ENCODE measurements around the gene RCHY1.
"Not testable (repeated sequence)": the region's sequence is repeated elsewhere in the genome, so short reads cannot be mapped to it uniquely, and the experiment has no call there.

Gene RCHY1

DNA sequence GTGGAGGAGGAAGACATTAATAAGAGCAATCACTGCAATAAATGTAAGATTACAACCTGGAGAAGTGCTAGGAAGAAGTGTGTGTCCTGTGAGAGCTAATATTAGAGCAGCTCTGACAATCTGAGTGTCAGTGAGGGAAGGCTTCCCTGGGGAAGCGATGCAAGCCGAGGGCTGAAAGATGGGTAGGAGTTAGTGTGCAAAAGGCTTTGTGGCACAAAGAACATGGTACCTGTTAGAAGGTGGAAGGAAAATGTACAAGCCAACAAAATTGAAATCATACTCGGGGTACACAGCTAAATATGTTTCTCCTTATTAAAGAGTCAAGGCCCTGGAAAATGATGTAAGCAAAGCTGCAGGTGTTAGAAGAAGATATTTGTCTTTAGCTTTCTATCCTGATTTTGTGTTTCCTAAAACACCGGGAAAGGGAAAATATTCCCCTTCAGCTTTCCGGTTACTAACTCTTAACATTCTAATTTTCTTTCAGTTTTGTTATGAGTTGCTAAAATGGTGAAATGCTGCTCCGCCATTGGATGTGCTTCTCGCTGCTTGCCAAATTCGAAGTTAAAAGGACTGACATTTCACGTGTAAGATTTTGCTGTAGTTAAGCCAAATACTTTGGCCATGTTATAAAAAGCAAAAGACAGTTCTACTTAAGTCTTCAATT is 878 bp upstream of the RCHY1 start:
- DNase-seq: no peak

DNA sequence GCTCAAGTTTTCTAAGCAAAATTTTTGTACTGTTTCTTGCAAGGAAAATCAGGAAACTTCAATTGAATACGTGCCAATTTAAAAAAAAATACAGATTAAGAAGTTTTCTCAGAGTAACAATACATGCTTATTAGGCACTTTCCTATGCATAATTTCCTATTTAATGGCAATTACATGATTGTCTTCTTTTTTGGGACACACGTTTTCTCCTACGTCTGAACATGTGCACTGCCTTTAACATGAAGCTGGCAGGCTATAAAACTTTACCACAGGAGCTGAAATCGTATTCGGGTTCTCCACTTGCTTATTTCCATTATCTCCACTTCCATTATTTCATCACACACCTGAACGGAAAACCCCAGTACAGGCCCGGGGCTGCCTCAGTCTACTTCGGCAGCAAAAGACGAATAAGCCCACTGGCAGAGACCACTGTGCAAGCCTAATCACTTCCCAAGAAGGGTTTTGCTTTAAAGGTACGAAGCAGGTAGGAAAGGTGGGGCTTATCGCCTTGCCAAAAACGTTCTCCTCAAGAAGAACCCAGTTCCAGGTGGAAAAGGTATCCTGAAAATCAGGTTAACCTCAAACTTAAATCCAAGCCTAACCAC is 575 bp downstream of the RCHY1 start:
- DNase-seq: no peak

DNA sequence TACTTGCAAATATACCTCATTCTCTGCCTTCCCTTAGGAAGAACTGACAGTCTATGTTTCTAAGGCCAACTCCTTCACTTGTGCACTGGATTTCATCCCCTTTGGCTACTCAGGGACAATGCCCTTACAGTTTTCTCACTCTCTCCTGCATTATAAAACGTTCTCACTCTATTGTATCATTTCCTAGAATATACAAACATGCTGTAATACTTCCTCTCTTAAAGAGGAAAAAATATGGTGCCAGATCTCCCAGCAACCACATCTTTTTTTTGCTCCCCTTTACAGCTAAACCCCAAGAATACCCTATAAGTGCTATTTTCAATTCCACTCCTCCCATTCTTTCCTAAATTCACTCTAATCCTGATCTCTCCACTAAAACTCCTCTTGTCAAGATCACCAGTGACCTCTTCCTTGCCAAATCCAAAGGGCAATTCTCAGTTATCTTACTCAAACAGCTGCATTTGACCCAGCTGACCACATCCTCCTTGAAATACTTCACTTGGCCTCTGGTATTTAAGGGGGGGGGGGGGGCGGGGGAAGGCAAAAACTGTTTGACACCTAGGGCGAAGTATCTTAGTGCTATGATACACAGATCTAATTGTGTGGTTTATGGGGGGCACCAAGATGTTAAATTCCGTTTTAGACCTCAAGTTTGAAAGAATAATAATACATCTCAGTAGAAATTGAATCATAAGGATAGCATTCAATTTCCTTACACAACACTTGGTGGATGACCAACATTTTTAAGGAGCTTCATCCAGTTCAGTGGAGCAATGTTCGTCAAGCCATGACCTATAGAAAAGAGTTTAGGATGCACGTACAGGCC is 1.6 kb downstream of the RCHY1 start:
- no peak for DNase-seq

DNA sequence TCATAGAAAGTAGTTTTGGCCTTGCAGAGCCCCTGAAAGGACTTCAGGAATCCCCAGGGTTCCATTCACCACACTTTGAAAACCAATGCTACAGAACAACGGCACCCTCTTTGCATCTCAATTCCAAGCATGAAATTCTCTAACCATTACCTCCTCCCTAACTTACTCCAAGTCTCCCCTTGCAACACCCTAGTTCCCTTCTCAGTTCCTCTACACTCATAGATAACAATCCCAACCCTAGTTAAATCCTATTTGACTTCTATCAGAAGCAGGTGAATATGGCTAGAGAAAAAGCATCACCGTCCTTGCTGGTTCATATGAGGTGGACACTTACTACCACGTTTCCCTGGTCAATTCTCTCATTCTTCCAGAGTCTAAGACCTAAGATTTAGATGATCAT is 2.4 kb downstream of the RCHY1 start:
- no peak for DNase-seq

DNA sequence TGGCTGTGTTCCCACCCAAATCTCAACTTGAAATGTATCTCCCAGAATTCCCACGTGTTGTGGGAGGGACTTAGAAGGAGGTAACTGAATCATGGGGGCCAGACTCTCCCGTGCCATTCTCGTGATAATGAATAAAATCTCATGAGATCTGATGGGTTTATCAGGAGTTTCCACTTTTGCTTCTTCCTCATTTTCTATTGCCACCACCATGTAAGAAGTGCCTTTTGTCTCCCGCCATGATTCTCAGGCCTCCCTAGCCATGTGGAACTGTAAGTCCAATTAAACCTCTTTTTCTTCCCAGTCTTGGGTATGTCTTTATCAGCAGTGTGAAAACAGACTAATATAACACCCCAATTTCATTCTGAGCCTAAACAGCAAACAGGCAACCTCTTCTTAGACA is 4.6 kb downstream of the RCHY1 start:
- DNase-seq: not testable (repeated sequence)

DNA sequence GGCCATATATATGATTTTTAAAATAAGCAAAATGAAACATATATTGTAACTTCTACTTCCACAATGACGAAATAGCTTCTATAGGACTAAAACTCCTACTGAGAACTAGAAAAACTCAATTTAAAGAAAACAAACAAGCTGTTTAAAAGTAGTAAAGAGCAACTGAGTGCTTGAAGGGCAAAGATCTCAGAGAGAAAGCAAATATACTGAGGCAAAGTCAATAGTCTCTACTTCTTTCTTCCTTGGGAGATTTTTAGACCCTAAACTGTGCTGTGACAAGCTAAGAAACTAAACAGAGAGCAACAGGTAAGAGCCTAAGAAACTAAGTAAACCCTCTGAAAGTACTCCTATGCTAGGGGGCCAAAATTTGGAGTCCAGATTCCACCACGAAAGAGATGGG is 8.6 kb downstream of the RCHY1 start:
- no peak for DNase-seq

DNA sequence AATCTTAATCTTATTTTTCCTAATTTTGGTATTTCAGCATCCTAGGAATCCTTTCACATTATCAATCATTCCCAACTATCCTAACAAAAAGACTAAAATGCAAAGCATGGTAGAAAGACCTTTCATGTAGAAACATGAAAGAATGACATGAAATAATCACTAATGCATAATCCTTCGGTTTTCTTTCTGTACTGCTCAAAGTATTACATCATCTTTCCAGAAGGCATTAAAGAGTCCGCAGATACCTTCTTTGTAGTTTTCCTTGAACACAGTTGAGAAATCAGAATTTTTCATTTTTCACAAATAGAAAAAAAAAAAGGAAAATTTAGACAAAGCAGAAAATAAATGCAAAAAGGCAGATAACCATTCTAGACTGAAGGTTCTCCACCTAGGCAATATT is 11.5 kb downstream of the RCHY1 start:
- no peak for DNase-seq

DNA sequence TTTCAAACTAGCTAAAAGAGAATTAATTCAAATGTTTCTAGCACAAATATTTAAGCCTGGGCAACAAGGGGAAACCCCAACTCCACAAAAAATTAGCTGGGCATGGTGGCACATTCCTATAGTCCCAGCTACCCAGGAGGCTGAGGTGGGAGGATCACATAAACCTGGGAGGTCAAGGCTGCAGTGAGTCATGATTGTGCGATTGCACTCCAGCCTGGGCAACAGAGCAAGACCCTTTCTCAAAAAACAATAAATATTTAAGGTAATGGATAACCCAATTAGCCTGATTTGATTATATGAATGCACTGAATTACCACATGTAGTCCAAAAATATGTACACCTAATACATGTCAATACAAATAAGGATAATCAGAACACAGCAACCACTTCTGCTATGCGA is 14.3 kb downstream of the RCHY1 start:
- DNase-seq: no peak

DNA sequence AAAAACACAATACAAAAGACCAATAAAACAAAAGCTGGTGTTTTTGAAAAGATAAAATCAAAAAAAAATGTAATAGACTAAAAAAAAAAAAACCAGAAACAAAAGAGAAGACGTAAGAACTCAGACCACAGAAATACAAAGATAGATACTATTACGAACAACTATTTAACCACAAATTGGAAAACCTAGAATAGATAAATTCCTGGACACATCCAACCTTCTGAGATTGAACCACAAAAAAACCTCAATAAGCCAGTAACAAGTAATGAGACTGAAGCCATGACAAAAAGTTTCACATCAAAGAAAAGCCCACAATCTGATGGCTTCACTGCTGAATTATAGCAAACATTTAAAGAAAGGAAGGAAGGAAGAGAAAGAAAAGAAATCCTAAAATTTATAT is 16.2 kb downstream of the RCHY1 start:
- no peak for DNase-seq

DNA sequence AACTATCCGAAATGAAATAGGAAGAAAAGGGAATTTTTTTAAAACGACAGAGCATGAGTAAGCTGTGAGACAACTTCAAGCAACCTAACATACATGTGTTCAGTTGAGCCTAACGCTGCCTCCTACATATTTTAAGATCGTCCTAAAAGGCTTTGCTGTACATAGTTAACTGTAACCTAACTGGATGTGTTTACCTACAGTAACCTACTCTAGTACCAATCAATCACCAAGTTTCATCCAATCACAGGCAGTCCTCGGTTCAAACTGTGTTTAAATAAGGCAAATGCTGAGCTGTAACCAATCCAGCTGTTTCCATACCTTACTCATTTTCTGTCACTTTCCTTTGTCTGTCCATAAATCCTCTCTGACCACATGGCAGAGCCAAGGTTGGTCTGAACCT is 17.1 kb downstream of the RCHY1 start:
- DNase-seq: no peak

DNA sequence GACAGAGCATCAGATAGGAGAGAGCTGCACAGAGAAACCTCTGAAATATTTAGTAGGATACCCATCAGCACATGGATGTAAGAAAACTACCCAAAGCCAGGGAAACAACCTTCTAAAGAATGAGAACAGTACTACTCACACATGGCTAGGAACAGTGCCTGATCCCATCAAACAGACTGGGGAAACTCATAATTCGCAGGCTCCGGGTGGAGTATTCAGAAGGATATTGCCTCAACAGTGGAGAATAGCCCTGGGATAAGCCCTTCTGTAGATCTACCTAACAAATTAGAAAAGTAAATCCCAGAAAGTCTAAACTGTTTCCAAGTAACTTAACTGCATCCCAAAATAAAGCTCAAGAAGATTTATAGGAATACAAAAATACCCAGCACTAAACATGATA is 17.8 kb downstream of the RCHY1 start:
- no peak for DNase-seq

DNA sequence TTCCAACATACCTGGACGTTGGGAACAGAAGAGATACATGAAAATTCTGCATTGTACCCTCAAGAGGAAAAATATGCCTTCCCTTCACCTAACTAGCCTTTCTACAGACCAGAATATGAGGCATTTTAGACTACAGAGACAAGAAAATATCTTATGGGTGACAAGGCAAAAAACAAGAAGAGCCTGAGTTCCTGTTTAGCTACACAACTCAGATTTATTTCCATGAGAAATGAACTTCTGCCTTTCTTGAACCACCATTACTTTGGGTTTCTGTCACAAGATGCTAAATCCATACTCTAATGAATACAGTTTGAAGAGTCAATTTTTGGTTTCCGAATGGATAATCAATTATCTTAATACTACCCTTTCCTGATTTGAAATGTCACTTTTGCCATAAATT is 18.7 kb downstream of the RCHY1 start:
- no peak for DNase-seq

DNA sequence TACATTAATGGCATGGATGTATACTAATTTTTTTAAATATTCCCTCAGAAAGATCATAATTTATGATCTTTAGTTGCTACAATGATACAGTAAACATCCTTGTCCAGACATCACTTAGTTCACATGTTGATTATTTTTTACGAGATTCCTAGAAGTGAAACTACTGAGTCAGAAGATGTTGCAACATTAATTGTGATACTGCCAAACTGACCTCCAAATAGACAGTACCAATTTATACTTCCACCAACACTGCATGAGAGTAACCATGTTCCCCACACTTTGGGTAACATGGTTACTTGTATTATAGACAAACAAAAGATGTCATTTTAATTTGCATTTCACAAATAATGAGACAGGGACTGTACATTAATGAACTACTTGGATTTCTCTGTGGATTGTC is 19.6 kb downstream of the RCHY1 start:
- no peak for DNase-seq

DNA sequence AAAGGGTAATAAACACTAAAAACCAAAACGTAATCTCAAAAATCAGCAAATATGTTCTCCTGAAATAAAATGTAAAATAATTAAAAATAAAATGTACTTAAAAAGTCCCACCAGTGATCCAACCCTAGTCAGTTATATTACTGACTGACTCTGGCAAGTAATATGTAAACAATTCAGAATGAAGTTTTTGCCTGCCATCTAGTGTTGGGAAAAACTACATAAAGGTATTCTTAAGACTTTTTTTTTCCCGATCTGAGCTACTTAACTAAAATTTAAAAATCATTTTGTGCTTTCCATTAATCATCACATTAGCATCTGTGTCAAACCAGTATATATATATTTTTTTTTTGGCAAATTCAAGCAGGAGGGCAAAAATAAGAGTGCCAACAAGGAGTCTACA is 24.0 kb downstream of the RCHY1 start:
- DNase-seq: no peak

DNA sequence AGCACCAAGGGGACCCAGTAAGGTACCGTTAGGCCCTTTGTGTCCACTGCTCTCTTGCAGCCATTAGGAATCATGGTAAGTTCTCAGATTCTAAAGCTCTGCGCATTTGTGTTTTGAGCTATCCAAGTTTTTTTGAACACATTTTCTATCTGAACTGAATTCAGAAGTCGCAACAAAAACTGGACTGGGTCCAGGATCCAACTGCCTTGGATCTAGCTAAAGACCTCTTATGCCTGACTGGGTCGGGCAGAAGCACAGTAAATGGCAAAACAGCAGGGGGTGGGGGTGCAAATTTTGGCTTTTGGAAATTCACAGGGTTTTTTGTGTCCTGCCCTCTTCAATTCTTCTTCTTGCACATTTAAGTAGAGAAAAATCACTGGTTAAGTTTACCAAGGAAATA is 30.0 kb downstream of the RCHY1 start:
- DNase-seq: no peak

DNA sequence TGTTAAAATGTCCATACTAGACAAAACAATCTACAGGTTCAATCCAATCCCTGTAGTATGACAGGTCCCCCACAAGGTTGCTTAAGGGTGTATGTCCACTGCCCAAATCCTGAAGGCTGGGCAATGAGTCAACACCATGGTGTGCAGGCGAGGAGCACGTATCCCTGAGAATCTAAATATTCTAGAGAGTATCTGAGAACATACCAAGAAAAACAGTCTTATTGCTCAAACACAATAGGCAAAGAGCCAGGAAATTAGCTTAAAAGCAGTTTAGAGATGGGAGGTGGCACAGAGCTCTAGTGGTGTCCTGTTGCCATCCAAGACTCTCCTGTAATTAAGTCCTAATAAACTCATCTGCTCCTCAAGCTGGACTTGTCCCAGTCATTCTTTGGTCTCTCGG is 37.0 kb downstream of the RCHY1 start:
- DNase-seq: no peak

DNA sequence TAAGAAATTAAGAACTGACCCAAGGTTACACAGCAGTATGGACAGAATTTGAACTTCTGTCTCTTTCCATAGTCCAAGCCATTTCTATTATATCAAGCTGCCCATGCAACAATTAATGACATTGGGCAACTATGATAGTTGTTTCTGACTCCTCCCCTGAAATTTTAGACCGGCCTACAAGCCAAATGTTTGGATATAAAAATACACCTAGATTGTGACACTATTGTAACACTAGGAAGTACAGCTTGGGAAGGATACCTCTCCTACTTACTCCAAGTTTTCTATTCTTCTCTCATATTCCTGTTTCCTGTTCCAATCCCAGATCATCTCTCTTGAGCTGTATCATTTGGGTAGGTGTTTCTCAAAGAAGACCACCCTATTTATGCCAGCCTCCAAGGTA is 43.5 kb downstream of the RCHY1 start:
- no peak for DNase-seq

DNA sequence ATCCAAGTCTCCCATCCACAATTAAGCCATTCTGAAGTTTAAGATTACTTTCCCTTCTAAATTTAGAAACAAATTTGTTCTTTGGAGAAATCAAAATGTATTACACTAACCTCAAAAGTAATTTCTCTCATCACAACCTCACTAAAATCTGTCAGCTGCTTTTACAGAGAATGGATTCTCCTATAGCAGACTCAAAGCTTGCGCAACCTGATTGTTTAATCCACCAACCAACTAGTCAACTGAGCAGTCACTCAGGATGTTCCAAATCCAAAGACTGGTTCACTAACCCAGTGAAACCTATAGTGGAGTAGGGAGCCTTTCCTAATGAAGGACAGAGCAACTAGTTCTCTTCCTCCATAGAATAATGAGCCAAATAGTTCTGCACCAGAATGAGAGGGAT is 44.3 kb downstream of the RCHY1 start:
- DNase-seq: no peak

DNA sequence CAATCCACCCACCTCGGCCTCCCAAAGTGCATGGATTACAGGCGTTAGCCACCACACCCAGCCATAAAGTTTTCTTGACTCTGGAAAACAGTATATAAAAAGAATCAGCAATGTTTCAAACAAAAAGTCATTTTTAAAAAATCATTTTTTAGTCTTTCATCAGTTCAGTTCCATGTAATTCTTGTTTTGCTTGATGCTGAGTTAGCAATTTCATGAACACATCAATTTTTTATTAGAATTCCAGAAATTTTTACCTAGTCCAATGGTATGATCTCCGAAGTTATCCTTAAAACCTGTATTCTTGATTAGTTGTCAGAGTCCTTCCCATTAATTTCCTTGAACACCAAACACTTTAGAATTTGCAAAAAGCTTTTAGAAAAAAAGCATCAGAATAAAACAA is 56.8 kb downstream of the RCHY1 start:
- DNase-seq: no peak

DNA sequence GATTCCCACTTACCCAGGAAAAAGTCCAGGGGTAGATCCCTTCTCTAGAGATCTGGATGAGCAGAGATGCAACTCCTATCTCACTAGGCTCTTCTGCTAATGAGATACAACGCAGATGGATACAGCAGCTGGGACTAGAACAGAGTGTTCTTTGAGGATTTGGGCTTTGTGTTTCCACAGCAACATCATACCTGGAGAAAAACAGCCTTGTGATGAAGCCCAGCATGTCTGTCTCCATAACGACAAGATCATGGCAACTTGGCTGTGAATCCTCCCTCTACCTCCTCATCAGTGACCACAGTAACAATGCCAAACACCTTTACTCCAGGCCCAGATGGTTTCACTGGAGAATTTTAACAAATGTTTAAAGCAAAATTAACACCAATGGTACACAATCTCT is 80.1 kb downstream of the RCHY1 start:
- DNase-seq: no peak

DNA sequence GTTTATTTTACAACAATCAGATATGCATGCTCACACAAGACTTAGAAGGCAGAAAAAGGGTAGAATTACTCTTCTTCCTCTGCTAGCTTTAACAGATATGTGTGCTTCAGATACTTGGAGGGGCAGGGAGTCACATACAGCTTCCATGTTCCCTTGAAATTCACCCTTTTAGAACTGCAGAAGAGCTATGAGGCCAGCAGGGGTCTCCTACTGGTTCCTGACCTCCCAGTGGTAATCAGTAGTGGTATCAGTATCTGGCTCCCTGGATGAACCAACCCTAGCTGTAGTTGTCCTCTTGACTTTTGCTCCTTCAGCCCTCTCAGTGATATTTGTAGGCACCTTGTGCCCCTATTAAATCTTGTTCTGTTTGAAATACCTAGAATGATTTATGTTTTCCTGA is 81.5 kb downstream of the RCHY1 start:
- DNase-seq: no peak

DNA sequence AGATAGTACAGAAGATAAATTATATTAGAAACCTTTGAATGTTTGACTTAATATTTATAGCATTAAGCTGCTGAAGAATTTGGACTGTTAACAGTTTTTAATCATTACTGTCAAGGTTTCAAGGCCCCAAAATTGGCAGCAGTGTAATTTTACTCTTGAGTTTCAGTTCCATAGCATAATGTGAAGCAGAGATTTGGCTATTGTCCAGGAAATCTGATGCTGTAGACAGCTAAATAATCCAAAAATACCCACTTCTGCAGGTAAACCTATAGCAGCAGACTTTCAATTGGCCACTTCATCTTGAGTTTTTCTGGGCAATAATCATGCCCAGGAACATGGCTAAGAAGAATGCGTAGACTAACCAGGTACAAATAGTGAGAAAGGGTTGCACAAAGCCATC is 85.0 kb downstream of the RCHY1 start:
- DNase-seq: no peak
